Keratinocyte (primary cell): Measurements from ENCODE around the gene RNF148. TPM values are rescaled to one million over a fixed set of nuclear protein-coding genes. Genes with fewer than 3 reads are reported as not detected.

Experiments
- DNase-seq: peaks from one replicate; pipeline ENCODE4 v3.0.0-alpha.2; 2011; ENCODE audit warnings: low read depth, missing footprints, low spot score
- FAIRE-seq: peaks from 2 replicates; lab custom pipeline; 2011; peaks lifted over from hg19 to GRCh38; lab: Jason Lieb, UNC
- H2AFZ ChIP-seq: 2 replicates; pipeline ENCODE4 v1.6.0; 2012; ENCODE audit warnings: low read length, control low read depth, inconsistent platforms; ENCODE audit not compliant: control insufficient read depth
- H3K27ac ChIP-seq: 2 replicates; pipeline ENCODE4 v1.5.1; 2011; ENCODE audit warnings: low read length; ENCODE audit not compliant: control insufficient read depth, insufficient read depth
- H3K27me3 ChIP-seq: 3 replicates; pipeline ENCODE4 v1.6.0; 2011; ENCODE audit warnings: low read length; ENCODE audit not compliant: control insufficient read depth, insufficient read depth; ENCODE audit errors: extremely low read depth
- H3K36me3 ChIP-seq, 2 experiments: 2 replicates in 1 of 2; 3 replicates in 1 of 2; pipeline ENCODE4 v1.5.1; 2011; ENCODE audit warnings: low read length in 2 of 2, mild to moderate bottlenecking in 1 of 2; ENCODE audit not compliant: control insufficient read depth in 2 of 2, insufficient read depth in 2 of 2; ENCODE audit errors: extremely low read depth in 1 of 2
- H3K4me1 ChIP-seq: 3 replicates; pipeline ENCODE4 v1.5.1; 2011; ENCODE audit warnings: low read length; ENCODE audit not compliant: control insufficient read depth, insufficient read depth; ENCODE audit errors: extremely low read depth
- H3K4me2 ChIP-seq: 3 replicates; pipeline ENCODE4 v1.6.0; 2011; ENCODE audit warnings: low read depth, low read length; ENCODE audit not compliant: control insufficient read depth, insufficient read depth; ENCODE audit errors: extremely low read depth
- H3K4me3 ChIP-seq, 3 experiments: fragments of 200-600 bp in 1 of 3; sonication (generic) in 1 of 3; 2 replicates in 2 of 3; 3 replicates in 1 of 3; pipeline ENCODE4 v1.5.1; 2011 to 2016; ENCODE audit warnings: low read length in 3 of 3, mild to moderate bottlenecking in 3 of 3, control low read depth in 2 of 3, inconsistent platforms in 1 of 3, low read depth in 1 of 3, mixed read lengths in 1 of 3, mixed run types in 1 of 3, moderate library complexity in 1 of 3; ENCODE audit not compliant: control insufficient read depth in 2 of 3, insufficient read depth in 2 of 3; ENCODE audit errors: extremely low read depth in 1 of 3
- H3K79me2 ChIP-seq: 2 replicates; pipeline ENCODE4 v1.6.0; 2012; ENCODE audit warnings: low read length; ENCODE audit not compliant: control insufficient read depth, insufficient read depth
- H3K9ac ChIP-seq: 3 replicates; pipeline ENCODE4 v1.6.0; 2011; ENCODE audit warnings: low read length; ENCODE audit not compliant: control insufficient read depth, insufficient read depth; ENCODE audit errors: extremely low read depth
- H3K9me1 ChIP-seq: 3 replicates; pipeline ENCODE4 v1.6.0; 2011; ENCODE audit warnings: low read length; ENCODE audit not compliant: control insufficient read depth, insufficient read depth; ENCODE audit errors: extremely low read depth
- H3K9me3 ChIP-seq: 2 replicates; pipeline ENCODE4 v1.5.1; 2012; ENCODE audit warnings: low read depth, low read length; ENCODE audit not compliant: control insufficient read depth
- H4K20me1 ChIP-seq: 3 replicates; pipeline ENCODE4 v1.6.0; 2011; ENCODE audit warnings: low read length; ENCODE audit not compliant: control insufficient read depth, insufficient read depth; ENCODE audit errors: extremely low read depth
- EZH2 ChIP-seq: IDR thresholded peaks from one replicate; pipeline ENCODE4 v1.6.1; 2012; ENCODE audit warnings: inconsistent platforms, mild to moderate bottlenecking, low read length, moderate library complexity
- dilution Hi-C: fragments of 300-500 bp; cut with MboI; formaldehyde crosslinking; loops from one replicate; pipeline ENCODE4 v1.7.0; 2020; ENCODE audit warnings: low sequenced_read_pairs; ENCODE audit not compliant: extremely low pct_ligation_motif_present
- polyA plus RNA-seq, 5 experiments: library from polyadenylated mRNA; depleted of rRNA in 3 of 5; stranded (reverse) in 3 of 5; stranded (forward) in 1 of 5; unstranded in 1 of 5; fragments of >200 nt; gene quantifications; 1 replicate in 1 of 5; 2 replicates in 3 of 5; 3 replicates in 1 of 5; pipeline versions ENCODE4 v1.2.1 to v1.2.3, GENCODE V29; 2011 to 2012; ENCODE audit warnings: missing spikeins in 2 of 5, low read depth in 1 of 5, low replicate concordance in 1 of 5
- TF ChIP-seq, protein P1 (sequence below), 3 experiments: IDR thresholded peaks in 1 of 3; conservative IDR thresholded peaks in 1 of 3; optimal IDR thresholded peaks in 1 of 3; 2 replicates in 2 of 3; 3 replicates in 1 of 3; pipeline versions ENCODE3 to v1.5.1; 2011; ENCODE audit warnings: low read length in 3 of 3, mild to moderate bottlenecking in 3 of 3, moderate library complexity in 2 of 3, control low read depth in 1 of 3, inconsistent platforms in 1 of 3; ENCODE audit not compliant: insufficient read depth in 2 of 3; ENCODE audit errors: extremely low read depth in 1 of 3

The RNF148 gene
- polyA plus RNA-seq, 1 donor (not counting 4 experiments of a cell fraction or from before 2014, with no cell fraction given) = not detected

DNA sequence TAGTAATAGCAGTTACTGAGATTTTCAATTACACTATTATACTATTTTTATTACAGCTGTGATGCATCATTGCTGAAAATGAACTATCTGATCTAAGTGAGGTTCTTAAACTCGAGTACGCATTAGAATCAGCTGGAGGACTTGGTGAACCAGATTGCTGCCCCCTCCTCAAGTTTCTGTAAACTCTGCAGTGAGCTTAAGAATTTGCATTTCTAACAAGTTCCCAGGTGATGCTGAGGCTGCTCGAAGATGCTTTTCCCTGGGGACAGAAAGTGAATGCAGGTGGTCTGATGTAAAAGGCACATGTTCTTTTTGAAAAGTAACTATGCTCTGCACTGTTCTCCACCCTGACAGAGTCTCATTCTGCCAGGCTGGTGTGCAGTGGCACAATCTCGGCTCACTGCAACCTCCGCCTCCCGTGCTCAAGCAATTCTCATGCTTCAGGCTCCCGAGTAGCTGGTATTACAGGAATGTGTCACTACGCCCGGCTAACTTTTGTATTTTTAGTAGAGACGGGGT is 16.3 kb downstream of the RNF148 start:
- DNase-seq = no peak
- no peak for FAIRE-seq
- H3K4me3 ChIP-seq = no peak overlapping the region
- no peak overlapping the region for H3K4me2 ChIP-seq
- peaks cover under 1% of the 10 kb centered on the region for H3K9me3 ChIP-seq
- no peaks in the 10 kb centered on the region for H3K79me2 ChIP-seq
- H3K9me1 ChIP-seq = no peaks in the 10 kb centered on the region
- H3K27ac ChIP-seq = no peak overlapping the region
- dilution Hi-C loops = no loop called here
- H4K20me1 ChIP-seq = no peaks in the 10 kb centered on the region
- H2AFZ ChIP-seq = no peak overlapping the region
- H3K36me3 ChIP-seq = no peaks in the 10 kb centered on the region
- H3K4me1 ChIP-seq = no peaks in the 10 kb centered on the region
- no peak overlapping the region for H3K9ac ChIP-seq
- TF ChIP-seq, protein P1, sequence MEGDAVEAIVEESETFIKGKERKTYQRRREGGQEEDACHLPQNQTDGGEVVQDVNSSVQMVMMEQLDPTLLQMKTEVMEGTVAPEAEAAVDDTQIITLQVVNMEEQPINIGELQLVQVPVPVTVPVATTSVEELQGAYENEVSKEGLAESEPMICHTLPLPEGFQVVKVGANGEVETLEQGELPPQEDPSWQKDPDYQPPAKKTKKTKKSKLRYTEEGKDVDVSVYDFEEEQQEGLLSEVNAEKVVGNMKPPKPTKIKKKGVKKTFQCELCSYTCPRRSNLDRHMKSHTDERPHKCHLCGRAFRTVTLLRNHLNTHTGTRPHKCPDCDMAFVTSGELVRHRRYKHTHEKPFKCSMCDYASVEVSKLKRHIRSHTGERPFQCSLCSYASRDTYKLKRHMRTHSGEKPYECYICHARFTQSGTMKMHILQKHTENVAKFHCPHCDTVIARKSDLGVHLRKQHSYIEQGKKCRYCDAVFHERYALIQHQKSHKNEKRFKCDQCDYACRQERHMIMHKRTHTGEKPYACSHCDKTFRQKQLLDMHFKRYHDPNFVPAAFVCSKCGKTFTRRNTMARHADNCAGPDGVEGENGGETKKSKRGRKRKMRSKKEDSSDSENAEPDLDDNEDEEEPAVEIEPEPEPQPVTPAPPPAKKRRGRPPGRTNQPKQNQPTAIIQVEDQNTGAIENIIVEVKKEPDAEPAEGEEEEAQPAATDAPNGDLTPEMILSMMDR (optimal IDR thresholded peaks at IDR 0.05 in 1 of 3, IDR thresholded peaks at IDR 0.05 in 1 of 3, conservative IDR thresholded peaks at IDR 0.05 in 1 of 3; ENCODE audit: extremely low read depth in 1 of 3, insufficient read depth in 2 of 3, low read length in 3 of 3) = no peak
- TF ChIP-seq EZH2 = no peak
- no peaks in the 10 kb centered on the region for H3K27me3 ChIP-seq

GRCh38 chr7:122684504-122684903 is 18.2 kb downstream of the RNF148 start:
- Histone ChIP-seq H4K20me1 (no peaks in the 10 kb centered on the region), H3K27me3 (no peaks in the 10 kb centered on the region), H3K4me1 (no peaks in the 10 kb centered on the region), H3K4me2 (no peak overlapping the region), H3K4me3 (no peak overlapping the region), H3K9me1 (no peaks in the 10 kb centered on the region), H3K27ac (no peak overlapping the region), H3K9ac (no peak overlapping the region), H3K36me3 (no peaks in the 10 kb centered on the region), H3K9me3 (no peaks in the 10 kb centered on the region), H3K79me2 (no peaks in the 10 kb centered on the region), H2AFZ (no peak overlapping the region)
- TF ChIP-seq, protein P1 (optimal IDR thresholded peaks at IDR 0.05 in 1 of 3, IDR thresholded peaks at IDR 0.05 in 1 of 3, conservative IDR thresholded peaks at IDR 0.05 in 1 of 3; ENCODE audit: extremely low read depth in 1 of 3, insufficient read depth in 2 of 3, low read length in 3 of 3) = no peak
- no peak for TF ChIP-seq EZH2
- no peak for DNase-seq
- dilution Hi-C loops = no loop called here
- FAIRE-seq = no peak
